Measurements from ENCODE around the gene OR13A1.
"Not testable (repeated sequence)": the region's sequence is repeated elsewhere in the genome, so short reads cannot be mapped to it uniquely, and the experiment has no call there.

OR13A1 gene

DNA sequence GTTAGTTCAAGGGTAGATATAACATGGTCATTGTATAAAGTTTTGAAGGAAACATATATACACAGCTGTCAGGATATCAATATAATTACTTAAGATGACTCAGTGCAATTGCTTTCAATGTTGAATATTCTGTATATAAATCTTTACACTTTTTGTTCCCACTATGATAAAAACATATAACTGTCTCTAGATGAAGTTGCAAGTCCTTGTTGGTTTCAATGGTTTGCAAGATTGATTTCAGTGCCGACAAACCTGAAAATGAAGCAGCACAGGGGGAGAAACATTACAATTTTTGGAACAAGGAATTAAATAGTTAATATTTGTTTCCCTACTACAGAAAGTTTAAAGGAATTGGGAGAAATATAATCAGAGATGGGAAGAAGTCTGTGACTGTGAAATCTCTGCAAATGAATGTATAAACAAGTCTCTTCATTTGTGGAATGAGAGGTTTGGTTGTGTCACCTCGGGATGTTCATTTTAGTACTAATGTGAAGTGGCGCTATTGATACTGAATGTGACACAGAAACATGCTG lies 54.1 kb downstream of the OR13A1 start:
- H3K36me3 ChIP-seq (ENCODE audit: control insufficient read depth in 2 of 2, insufficient read depth in 1 of 2, low read length in 2 of 2), result no peaks in the 10 kb centered on the region
- H3K27ac ChIP-seq (ENCODE audit: extremely low read depth, low read depth, low read length), result no peak overlapping the region
- no peaks in the 10 kb centered on the region for H3K4me1 ChIP-seq (ENCODE audit: control insufficient read depth, insufficient read depth, low read length)
- CTCF ChIA-PET, result interaction anchor here (0.6 to 1.8 kb wide), 2 partner anchors 11 to 440 kb away, joined by 3 to 5 read pairs; no protein-coding TSS in a partner anchor
- no peaks in the 10 kb centered on the region for H3K9me3 ChIP-seq (ENCODE audit: control insufficient read depth, insufficient read depth, low read depth, low read length)
- TF ChIP-seq ZNF157 (tag by site-specific recombination; IDR thresholded peaks at IDR 0.05), result no peak
- H3K4me3 ChIP-seq (ENCODE audit: low read depth, low read length), result no peak overlapping the region
- POLR2A ChIA-PET, result no interaction called here

DNA sequence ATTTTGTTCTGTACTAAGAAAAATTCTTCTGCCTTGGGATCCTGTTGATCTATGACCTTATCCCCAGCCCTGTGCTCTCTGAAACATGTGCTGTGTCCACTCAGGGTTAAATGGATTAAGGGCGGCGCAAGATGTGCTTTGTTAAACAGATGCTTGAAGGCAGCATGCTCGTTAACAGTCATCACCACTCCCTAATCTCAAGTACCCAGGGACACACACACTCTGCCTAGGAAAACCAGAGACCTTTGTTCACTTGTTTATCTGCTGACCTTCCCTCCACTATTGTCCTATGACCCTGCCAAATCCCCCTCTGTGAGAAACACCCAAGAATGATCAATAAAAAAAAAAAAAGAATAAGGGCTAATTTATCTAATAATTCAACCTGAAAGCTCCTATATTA lies 54.8 kb downstream of the OR13A1 start:
- H3K4me1 ChIP-seq (ENCODE audit: control insufficient read depth, insufficient read depth, low read length); CTCF ChIA-PET; POLR2A ChIA-PET; H3K9me3 ChIP-seq (ENCODE audit: control insufficient read depth, insufficient read depth, low read depth, low read length); H3K27ac ChIP-seq (ENCODE audit: extremely low read depth, low read depth, low read length); H3K4me3 ChIP-seq (ENCODE audit: low read depth, low read length); H3K36me3 ChIP-seq (ENCODE audit: control insufficient read depth in 2 of 2, insufficient read depth in 1 of 2, low read length in 2 of 2): not testable (repeated sequence)

DNA sequence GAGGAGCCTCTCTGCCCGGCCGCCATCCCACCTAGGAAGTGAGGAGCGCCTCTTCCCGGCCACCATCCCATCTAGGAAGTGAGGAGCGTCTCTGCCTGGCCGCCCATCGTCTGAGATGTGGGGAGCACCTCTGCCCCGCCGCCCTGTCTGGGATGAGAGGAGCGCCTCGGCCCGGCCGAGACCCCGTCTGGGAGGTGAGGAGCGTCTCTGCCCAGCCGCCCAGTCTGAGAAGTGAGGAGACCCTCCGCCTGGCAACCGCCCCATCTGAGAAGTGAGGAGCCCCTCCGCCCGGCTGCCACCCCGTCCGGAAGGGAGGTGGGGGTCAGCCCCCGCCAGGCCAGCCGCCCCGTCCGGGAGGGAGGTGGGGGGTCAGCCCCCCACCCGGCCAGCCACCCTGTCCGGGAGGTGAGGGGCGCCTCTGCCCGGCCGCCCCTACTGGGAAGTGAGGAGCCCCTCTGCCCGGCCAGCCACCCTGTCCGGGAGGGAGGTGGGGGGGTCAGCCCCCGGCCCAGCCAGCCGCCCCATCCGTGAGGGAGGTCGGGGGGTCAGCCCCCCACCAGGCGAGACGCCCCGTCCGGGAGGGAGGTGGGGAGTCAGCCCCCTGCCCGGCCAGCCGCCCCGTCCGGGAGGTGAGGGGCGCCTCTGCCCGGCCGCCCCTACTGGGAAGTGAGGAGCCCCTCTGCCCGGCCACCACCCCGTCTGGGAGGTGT lies 55.5 kb downstream of the OR13A1 start:
- H3K27ac ChIP-seq (ENCODE audit: extremely low read depth, low read depth, low read length); H3K4me1 ChIP-seq (ENCODE audit: control insufficient read depth, insufficient read depth, low read length); CTCF ChIA-PET; H3K9me3 ChIP-seq (ENCODE audit: control insufficient read depth, insufficient read depth, low read depth, low read length); POLR2A ChIA-PET; H3K36me3 ChIP-seq (ENCODE audit: control insufficient read depth in 2 of 2, insufficient read depth in 1 of 2, low read length in 2 of 2); H3K4me3 ChIP-seq (ENCODE audit: low read depth, low read length): not testable (repeated sequence)

DNA sequence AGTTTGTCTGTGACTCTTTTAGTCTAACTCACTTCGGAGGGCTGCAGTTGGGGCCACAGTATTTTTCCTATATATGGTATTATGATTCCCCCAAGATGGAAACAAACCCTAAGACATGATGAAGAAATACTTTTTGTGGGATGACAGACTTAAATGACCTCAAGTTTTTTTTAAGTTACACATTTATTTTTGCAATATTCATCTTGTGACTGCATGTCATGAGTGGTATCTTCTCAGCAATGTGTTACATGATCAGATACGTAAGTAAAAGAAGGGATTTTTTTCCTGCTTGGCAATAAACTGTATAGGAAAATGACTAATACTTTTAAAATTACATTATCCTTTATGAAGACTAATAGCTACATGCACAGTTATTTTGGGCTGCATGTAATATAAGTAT lies 57.8 kb downstream of the OR13A1 start:
- POLR2A ChIA-PET, result no interaction called here
- TF ChIP-seq ZSCAN23 (tag by site-specific recombination; IDR thresholded peaks at IDR 0.05), result no peak
- TF ChIP-seq, protein P1, sequence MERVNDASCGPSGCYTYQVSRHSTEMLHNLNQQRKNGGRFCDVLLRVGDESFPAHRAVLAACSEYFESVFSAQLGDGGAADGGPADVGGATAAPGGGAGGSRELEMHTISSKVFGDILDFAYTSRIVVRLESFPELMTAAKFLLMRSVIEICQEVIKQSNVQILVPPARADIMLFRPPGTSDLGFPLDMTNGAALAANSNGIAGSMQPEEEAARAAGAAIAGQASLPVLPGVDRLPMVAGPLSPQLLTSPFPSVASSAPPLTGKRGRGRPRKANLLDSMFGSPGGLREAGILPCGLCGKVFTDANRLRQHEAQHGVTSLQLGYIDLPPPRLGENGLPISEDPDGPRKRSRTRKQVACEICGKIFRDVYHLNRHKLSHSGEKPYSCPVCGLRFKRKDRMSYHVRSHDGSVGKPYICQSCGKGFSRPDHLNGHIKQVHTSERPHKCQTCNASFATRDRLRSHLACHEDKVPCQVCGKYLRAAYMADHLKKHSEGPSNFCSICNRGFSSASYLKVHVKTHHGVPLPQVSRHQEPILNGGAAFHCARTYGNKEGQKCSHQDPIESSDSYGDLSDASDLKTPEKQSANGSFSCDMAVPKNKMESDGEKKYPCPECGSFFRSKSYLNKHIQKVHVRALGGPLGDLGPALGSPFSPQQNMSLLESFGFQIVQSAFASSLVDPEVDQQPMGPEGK (tag by site-specific recombination; IDR thresholded peaks at IDR 0.05), result no peak
- TF ChIP-seq, protein P2, sequence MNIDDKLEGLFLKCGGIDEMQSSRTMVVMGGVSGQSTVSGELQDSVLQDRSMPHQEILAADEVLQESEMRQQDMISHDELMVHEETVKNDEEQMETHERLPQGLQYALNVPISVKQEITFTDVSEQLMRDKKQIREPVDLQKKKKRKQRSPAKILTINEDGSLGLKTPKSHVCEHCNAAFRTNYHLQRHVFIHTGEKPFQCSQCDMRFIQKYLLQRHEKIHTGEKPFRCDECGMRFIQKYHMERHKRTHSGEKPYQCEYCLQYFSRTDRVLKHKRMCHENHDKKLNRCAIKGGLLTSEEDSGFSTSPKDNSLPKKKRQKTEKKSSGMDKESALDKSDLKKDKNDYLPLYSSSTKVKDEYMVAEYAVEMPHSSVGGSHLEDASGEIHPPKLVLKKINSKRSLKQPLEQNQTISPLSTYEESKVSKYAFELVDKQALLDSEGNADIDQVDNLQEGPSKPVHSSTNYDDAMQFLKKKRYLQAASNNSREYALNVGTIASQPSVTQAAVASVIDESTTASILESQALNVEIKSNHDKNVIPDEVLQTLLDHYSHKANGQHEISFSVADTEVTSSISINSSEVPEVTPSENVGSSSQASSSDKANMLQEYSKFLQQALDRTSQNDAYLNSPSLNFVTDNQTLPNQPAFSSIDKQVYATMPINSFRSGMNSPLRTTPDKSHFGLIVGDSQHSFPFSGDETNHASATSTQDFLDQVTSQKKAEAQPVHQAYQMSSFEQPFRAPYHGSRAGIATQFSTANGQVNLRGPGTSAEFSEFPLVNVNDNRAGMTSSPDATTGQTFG (tag by site-specific recombination; IDR thresholded peaks at IDR 0.05; ENCODE audit: borderline replicate concordance), result no peak
- TF ChIP-seq GFI1B (tag by site-specific recombination; IDR thresholded peaks at IDR 0.05), result no peak
- TF ChIP-seq ZBTB17 (tag by site-specific recombination; IDR thresholded peaks at IDR 0.05), result no peak
- no peak for TF ChIP-seq ZNF837 (tag by site-specific recombination; IDR thresholded peaks at IDR 0.05)
- TF ChIP-seq, protein P3, sequence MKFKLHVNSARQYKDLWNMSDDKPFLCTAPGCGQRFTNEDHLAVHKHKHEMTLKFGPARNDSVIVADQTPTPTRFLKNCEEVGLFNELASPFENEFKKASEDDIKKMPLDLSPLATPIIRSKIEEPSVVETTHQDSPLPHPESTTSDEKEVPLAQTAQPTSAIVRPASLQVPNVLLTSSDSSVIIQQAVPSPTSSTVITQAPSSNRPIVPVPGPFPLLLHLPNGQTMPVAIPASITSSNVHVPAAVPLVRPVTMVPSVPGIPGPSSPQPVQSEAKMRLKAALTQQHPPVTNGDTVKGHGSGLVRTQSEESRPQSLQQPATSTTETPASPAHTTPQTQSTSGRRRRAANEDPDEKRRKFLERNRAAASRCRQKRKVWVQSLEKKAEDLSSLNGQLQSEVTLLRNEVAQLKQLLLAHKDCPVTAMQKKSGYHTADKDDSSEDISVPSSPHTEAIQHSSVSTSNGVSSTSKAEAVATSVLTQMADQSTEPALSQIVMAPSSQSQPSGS (tag by site-specific recombination; IDR thresholded peaks at IDR 0.05; ENCODE audit: low read depth), result no peak
- TF ChIP-seq, protein P4, sequence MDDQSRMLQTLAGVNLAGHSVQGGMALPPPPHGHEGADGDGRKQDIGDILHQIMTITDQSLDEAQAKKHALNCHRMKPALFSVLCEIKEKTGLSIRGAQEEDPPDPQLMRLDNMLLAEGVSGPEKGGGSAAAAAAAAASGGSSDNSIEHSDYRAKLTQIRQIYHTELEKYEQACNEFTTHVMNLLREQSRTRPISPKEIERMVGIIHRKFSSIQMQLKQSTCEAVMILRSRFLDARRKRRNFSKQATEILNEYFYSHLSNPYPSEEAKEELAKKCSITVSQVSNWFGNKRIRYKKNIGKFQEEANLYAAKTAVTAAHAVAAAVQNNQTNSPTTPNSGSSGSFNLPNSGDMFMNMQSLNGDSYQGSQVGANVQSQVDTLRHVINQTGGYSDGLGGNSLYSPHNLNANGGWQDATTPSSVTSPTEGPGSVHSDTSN (CRISPR knock-in tag; IDR thresholded peaks at IDR 0.05), result no peak
- no peak for TF ChIP-seq GLIS1 (tag by site-specific recombination; IDR thresholded peaks at IDR 0.05)
- TF ChIP-seq ZNF169 (tag by site-specific recombination; IDR thresholded peaks at IDR 0.05), result no peak
- no peak for TF ChIP-seq ZNF596 (tag by site-specific recombination; IDR thresholded peaks at IDR 0.05)
- TF ChIP-seq WT1 (tag by site-specific recombination; IDR thresholded peaks at IDR 0.05), result no peak
- H3K36me3 ChIP-seq (ENCODE audit: control insufficient read depth in 2 of 2, insufficient read depth in 1 of 2, low read length in 2 of 2), result no peaks in the 10 kb centered on the region
- no peak overlapping the region for H3K27ac ChIP-seq (ENCODE audit: extremely low read depth, low read depth, low read length)
- no peak overlapping the region for H3K4me3 ChIP-seq (ENCODE audit: low read depth, low read length)
- CTCF ChIA-PET, result interaction anchor here (0.8 to 1.2 kb wide), 2 partner anchors 23 to 35 kb away, joined by 3 to 4 read pairs; no protein-coding TSS in a partner anchor
- H3K4me1 ChIP-seq (ENCODE audit: control insufficient read depth, insufficient read depth, low read length), result no peaks in the 10 kb centered on the region
- H3K9me3 ChIP-seq (ENCODE audit: control insufficient read depth, insufficient read depth, low read depth, low read length), result no peaks in the 10 kb centered on the region
